Transverse colon (tissue), 4 donors: ENCODE results near the gene ZNF664.

Experiments used
- CTCF ChIP-seq, 5 experiments: fragments of 200-600 bp in 3 of 5; fragments of 450-650 bp in 2 of 5; sonication (generic) in 3 of 5; IDR thresholded peaks; 1 replicate in 2 of 5; 2 replicates in 3 of 5; pipeline ENCODE4 v1.5.1; 2016 to 2017; ENCODE audit warnings: antibody characterized with exemption in 5 of 5, inconsistent platforms in 3 of 5, mild to moderate bottlenecking in 2 of 5, moderate library complexity in 1 of 5
- EP300 ChIP-seq: sonication (generic); formaldehyde crosslinking; IDR thresholded peaks from one replicate; pipeline ENCODE4 v1.6.1; 2017; ENCODE audit warnings: antibody characterized with exemption, low read depth
- POLR2A ChIP-seq: fragments of 450-650 bp; IDR thresholded peaks from one replicate; pipeline ENCODE4 v1.6.1; 2016; ENCODE audit warnings: antibody characterized with exemption, mild to moderate bottlenecking, moderate library complexity
- POLR2AphosphoS5 ChIP-seq, 3 donors: sonication (generic); formaldehyde crosslinking; IDR thresholded peaks; one replicate each; pipeline ENCODE4 v1.6.1; 2016; ENCODE audit warnings: antibody characterized with exemption in 3 of 3

- TF ChIP-seq CTCF (IDR thresholded peaks at IDR 0.05) (no peak), POLR2A (no peak), POLR2AphosphoS5 (IDR thresholded peaks at IDR 0.05) (no peak), EP300 (no peak)
Observed at GRCh38 chr12:124049451-124050094, 76.6 kb downstream of the ZNF664 start.
